KMS-11 (cell line): ENCODE measurements around the gene ITGBL1.

Source experiments
- H2AFZ ChIP-seq: fragments of 200-600 bp; sonication (generic); 2 replicates; pipeline ENCODE4 v1.6.1; 2016; ENCODE audit warnings: antibody characterized with exemption, mixed run types, low read depth
- H3K27ac ChIP-seq: fragments of 200-600 bp; sonication (generic); 2 replicates; pipeline ENCODE4 v1.6.1; 2016; ENCODE audit warnings: mild to moderate bottlenecking, mixed run types
- H3K27me3 ChIP-seq: fragments of 200-600 bp; sonication (generic); 2 replicates; pipeline ENCODE4 v1.6.1; 2017; ENCODE audit warnings: mild to moderate bottlenecking, low read depth, mixed run types, moderate library complexity; ENCODE audit not compliant: insufficient read depth
- H3K36me3 ChIP-seq: fragments of 200-600 bp; sonication (generic); 2 replicates; pipeline ENCODE4 v1.6.1; 2017; ENCODE audit warnings: mild to moderate bottlenecking, mixed run types; ENCODE audit not compliant: insufficient read depth
- H3K4me1 ChIP-seq: fragments of 200-600 bp; sonication (generic); 2 replicates; pipeline ENCODE4 v1.6.1; 2016; ENCODE audit warnings: mild to moderate bottlenecking, low read depth, mixed run types; ENCODE audit not compliant: poor library complexity, severe bottlenecking
- H3K4me2 ChIP-seq: fragments of 200-600 bp; sonication (generic); 2 replicates; pipeline ENCODE4 v1.7.0; 2016; ENCODE audit warnings: mild to moderate bottlenecking, mixed run types
- H3K4me3 ChIP-seq: fragments of 200-600 bp; sonication (generic); IDR thresholded peaks from 2 replicates; pipeline ENCODE4 v1.6.1; 2017; ENCODE audit warnings: low read depth, low read length, mixed read lengths; ENCODE audit not compliant: insufficient read depth
- H3K79me2 ChIP-seq: fragments of 200-600 bp; sonication (generic); 2 replicates; pipeline ENCODE4 v1.6.1; 2016; ENCODE audit warnings: low read depth, mixed run types; ENCODE audit not compliant: insufficient read depth
- H3K9ac ChIP-seq: fragments of 200-600 bp; sonication (generic); 2 replicates; pipeline ENCODE4 v1.6.1; 2016; ENCODE audit warnings: mild to moderate bottlenecking, mixed run types
- H4K20me1 ChIP-seq: fragments of 200-600 bp; sonication (generic); 2 replicates; pipeline ENCODE4 v1.6.1; 2016; ENCODE audit warnings: mild to moderate bottlenecking, mixed run types; ENCODE audit not compliant: insufficient read depth
- TF ChIP-seq, protein P1 (sequence below): fragments of 200-600 bp; sonication (generic); conservative IDR thresholded peaks from 2 replicates; pipeline ENCODE4 v1.6.1; 2017; ENCODE audit warnings: low read depth, mild to moderate bottlenecking, antibody characterized with exemption, low read length, moderate library complexity, mixed read lengths

Gene ITGBL1

DNA sequence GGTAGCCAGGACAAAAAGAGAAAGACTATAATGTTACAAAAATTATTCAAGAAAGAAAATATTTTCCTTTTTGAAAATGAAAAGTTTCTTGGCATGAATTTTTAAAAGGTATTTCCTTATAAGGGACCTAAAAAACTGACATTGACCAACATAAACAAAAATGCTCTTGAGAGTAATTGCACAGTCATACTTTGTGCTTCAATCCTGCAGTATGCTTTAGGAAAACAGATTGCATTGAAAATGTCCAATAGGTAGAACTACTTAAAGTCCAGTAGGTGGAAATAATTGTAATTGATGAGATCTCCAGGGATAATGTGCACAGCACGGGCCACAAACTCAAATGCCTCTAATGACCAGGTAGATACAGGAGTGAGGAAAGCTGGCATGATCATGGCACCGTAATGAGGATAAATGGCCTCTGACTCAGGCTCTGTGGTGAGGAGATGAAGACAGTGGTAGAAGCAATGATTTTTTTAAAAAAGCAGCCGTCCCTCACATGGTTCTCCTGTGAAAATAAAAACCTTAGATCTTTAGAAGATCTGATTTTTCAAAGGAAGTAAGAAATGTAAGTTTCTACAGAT is 278.0 kb downstream of the ITGBL1 start:
- H3K9ac ChIP-seq = no peak overlapping the region
- no peak overlapping the region for H3K4me2 ChIP-seq
- H3K27me3 ChIP-seq = no peaks in the 10 kb centered on the region
- no peaks in the 10 kb centered on the region for H4K20me1 ChIP-seq
- H3K27ac ChIP-seq = no peak overlapping the region
- H2AFZ ChIP-seq = no peak overlapping the region
- TF ChIP-seq, protein P1, sequence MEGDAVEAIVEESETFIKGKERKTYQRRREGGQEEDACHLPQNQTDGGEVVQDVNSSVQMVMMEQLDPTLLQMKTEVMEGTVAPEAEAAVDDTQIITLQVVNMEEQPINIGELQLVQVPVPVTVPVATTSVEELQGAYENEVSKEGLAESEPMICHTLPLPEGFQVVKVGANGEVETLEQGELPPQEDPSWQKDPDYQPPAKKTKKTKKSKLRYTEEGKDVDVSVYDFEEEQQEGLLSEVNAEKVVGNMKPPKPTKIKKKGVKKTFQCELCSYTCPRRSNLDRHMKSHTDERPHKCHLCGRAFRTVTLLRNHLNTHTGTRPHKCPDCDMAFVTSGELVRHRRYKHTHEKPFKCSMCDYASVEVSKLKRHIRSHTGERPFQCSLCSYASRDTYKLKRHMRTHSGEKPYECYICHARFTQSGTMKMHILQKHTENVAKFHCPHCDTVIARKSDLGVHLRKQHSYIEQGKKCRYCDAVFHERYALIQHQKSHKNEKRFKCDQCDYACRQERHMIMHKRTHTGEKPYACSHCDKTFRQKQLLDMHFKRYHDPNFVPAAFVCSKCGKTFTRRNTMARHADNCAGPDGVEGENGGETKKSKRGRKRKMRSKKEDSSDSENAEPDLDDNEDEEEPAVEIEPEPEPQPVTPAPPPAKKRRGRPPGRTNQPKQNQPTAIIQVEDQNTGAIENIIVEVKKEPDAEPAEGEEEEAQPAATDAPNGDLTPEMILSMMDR = no peak
- H3K4me3 ChIP-seq = no peak overlapping the region
- H3K4me1 ChIP-seq = no peaks in the 10 kb centered on the region
- H3K79me2 ChIP-seq = no peaks in the 10 kb centered on the region
- H3K36me3 ChIP-seq = no peaks in the 10 kb centered on the region

DNA sequence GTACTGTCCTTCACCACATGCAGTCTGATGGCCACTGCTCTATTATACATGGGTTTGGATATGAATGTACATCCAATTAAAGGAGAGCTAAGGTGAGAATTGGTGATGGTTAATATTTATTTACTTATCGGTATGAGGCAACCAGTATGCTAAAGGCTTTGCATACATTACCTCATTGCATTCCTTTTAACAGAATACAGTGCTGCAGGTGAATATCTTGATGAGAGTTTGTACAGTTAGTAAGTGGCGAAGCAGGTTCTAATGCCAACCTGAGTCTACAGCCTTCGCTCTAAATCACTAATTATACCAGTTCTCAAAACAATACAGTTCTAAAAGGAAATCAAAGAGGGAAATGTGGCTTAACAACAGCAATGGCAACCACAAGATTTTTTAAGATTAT is 284.1 kb downstream of the ITGBL1 start:
- TF ChIP-seq, protein P1 = no peak
- H3K36me3 ChIP-seq = no peaks in the 10 kb centered on the region
- H4K20me1 ChIP-seq = no peaks in the 10 kb centered on the region
- H3K4me2 ChIP-seq = no peak overlapping the region
- H3K4me1 ChIP-seq = no peaks in the 10 kb centered on the region
- H2AFZ ChIP-seq = no peak overlapping the region
- no peak overlapping the region for H3K9ac ChIP-seq
- H3K79me2 ChIP-seq = no peaks in the 10 kb centered on the region
- H3K4me3 ChIP-seq = no peak overlapping the region
- H3K27ac ChIP-seq = no peak overlapping the region
- H3K27me3 ChIP-seq = no peaks in the 10 kb centered on the region

DNA sequence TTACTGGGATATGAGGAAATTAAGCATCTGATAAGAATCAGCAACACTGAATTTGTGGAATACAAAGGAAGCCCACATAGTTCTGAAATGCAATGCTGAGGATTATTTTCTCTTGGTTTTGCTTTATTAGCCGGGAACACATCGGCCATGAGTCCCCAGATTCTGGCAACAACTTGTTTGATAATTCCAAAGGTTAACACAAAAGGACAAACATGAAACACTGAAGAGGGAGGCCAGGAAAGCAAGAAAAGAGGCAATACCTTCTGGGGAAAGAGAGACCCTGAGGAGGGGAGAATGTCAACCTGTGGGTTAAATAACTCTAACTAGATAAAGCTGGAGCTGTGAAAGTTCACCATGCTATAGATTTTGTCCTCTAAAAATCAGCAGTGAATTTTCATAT is 285.9 kb downstream of the ITGBL1 start:
- H3K79me2 ChIP-seq = no peaks in the 10 kb centered on the region
- no peak overlapping the region for H3K4me2 ChIP-seq
- no peaks in the 10 kb centered on the region for H3K36me3 ChIP-seq
- no peaks in the 10 kb centered on the region for H3K27me3 ChIP-seq
- H3K4me3 ChIP-seq = no peak overlapping the region
- H3K9ac ChIP-seq = no peak overlapping the region
- H3K27ac ChIP-seq = no peak overlapping the region
- TF ChIP-seq, protein P1 = no peak
- H2AFZ ChIP-seq = no peak overlapping the region
- no peaks in the 10 kb centered on the region for H4K20me1 ChIP-seq
- H3K4me1 ChIP-seq = no peaks in the 10 kb centered on the region

DNA sequence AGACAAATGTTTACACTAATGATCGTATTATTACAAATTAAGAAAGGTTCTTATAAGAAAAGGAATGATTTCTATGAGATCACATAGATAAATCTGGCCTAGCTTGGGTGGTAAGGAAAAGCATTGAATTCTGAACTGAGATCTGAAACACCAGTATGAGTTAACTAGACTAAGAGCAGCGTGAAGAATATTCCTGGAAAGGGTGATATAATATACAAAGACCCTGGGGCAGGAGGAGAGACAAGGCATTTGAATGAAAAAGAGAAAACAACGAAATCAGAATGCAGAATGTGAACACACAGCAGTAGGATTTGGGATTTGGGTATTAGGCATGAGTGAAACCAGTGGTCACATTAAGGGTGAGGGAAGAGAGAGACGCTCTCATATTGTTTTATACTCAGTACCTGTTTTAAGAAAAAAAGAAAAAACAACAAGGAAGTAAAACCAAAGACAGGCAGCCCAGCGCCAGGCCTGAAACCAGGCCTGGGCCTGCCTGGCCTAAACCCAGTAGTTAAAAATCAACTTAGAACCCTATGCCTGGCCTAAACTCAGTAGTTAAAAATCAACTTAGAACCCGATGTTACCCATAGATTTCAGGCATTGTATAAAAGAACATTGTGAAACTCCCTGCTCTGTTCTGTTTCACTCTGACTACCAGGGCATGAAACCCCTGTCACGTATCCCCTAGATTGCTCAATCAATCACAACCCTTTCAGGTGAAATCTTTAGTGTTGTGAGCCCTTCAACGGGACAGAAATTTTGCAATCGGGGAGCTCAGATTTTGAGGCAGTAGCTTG is 287.1 kb downstream of the ITGBL1 start:
- Histone ChIP-seq H3K4me2 (no peak overlapping the region), H3K4me3 (no peak overlapping the region), H3K27ac (no peak overlapping the region), H3K79me2 (no peaks in the 10 kb centered on the region), H4K20me1 (no peaks in the 10 kb centered on the region), H2AFZ (no peak overlapping the region), H3K4me1 (no peaks in the 10 kb centered on the region), H3K36me3 (no peaks in the 10 kb centered on the region), H3K27me3 (no peaks in the 10 kb centered on the region), H3K9ac (no peak overlapping the region)
- TF ChIP-seq, protein P1 = no peak
